ENCODE data around the gene GRIN2A. TPM values are rescaled to one million over a fixed set of nuclear protein-coding genes. Genes with fewer than 3 reads are reported as not detected.

The GRIN2A gene
- total and polyA plus RNA-seq, 2 of the 8 experiments (the other 6 are each of a cell fraction or from before 2014, with no cell fraction given), result 0.18 to 1.8 TPM

GRCh38 chr16:10039220-10040096 is 142.8 kb downstream of the GRIN2A start (continued):
- TF ChIP-seq CHD7 (IDR thresholded peaks at IDR 0.05; ENCODE audit: insufficient replicate concordance, low read length), result no peak
